GOT3 (cell line): ENCODE data around the gene ZNF700.
"Not testable (repeated sequence)": the region's sequence is repeated elsewhere in the genome, so short reads cannot be mapped to it uniquely, and the experiment has no call there.

Experiments
- DNase-seq: peaks from one replicate; lab custom pipeline; 2025; ENCODE audit warnings: mixed read lengths; lab: John Stamatoyannopoulos, UW

Gene ZNF700

GRCh38 chr19:11941361-11941887, 16.5 kb downstream of the ZNF700 start:
- DNase-seq = not testable (repeated sequence)

- DNase-seq = no peak
Measured at GRCh38 chr19:11942008-11942842, 17.3 kb downstream of the ZNF700 start.

GRCh38 chr19:11942843-11943108, 17.9 kb downstream of the ZNF700 start:
- no peak for DNase-seq

- DNase-seq = no peak
Measured at GRCh38 chr19:11944656-11945055, 19.7 kb downstream of the ZNF700 start.

GRCh38 chr19:11948646-11949045, 23.7 kb downstream of the ZNF700 start:
- no peak for DNase-seq

- no peak for DNase-seq
Measured at GRCh38 chr19:11949201-11949600, 24.3 kb downstream of the ZNF700 start.

GRCh38 chr19:11949614-11950080, 24.7 kb downstream of the ZNF700 start:
- DNase-seq = not testable (repeated sequence)

GRCh38 chr19:11950312-11950711, 25.4 kb downstream of the ZNF700 start:
- DNase-seq = no peak

- DNase-seq = peak; percentile 44
Measured at GRCh38 chr19:11963566-11964355, 38.9 kb downstream of the ZNF700 start.

- no peak for DNase-seq
Measured at GRCh38 chr19:11964496-11964857, 39.6 kb downstream of the ZNF700 start.

GRCh38 chr19:11964858-11965645, 40.1 kb downstream of the ZNF700 start, which contains the start of gene ZNF763:
Gene ZNF763, plus strand, starts transcription at chr19:11965040. Its CDS starts 169 bp downstream, at chr19:11965209.
- peak; percentile 51 for DNase-seq

GRCh38 chr19:11970174-11970573, 45.3 kb downstream of the ZNF700 start:
- no peak for DNase-seq

- no peak for DNase-seq
Measured at GRCh38 chr19:11971041-11971440, 46.1 kb downstream of the ZNF700 start.

- no peak for DNase-seq
Measured at GRCh38 chr19:11973019-11973810, 48.3 kb downstream of the ZNF700 start.

GRCh38 chr19:11978492-11979100, 53.7 kb downstream of the ZNF700 start:
- no peak for DNase-seq

- no peak for DNase-seq
Measured at GRCh38 chr19:11979527-11979926, 54.6 kb downstream of the ZNF700 start.

- DNase-seq = no peak
Measured at GRCh38 chr19:11982526-11982925, 57.6 kb downstream of the ZNF700 start.

- no peak for DNase-seq
Measured at GRCh38 chr19:11984986-11985385, 60.1 kb downstream of the ZNF700 start.

- DNase-seq = no peak
Measured at GRCh38 chr19:11986754-11987153, 61.8 kb downstream of the ZNF700 start.

- peak; percentile 58 for DNase-seq
Measured at GRCh38 chr19:11987405-11988281, 62.7 kb downstream of the ZNF700 start.
